ENCODE measurements around the gene F13A1.

Gene F13A1

GRCh38 chr6:6179858-6180623 lies 140.4 kb downstream of the F13A1 start:
- no peak for DNase-seq (ENCODE audit: low spot score)
- in situ Hi-C loops (cut with MboI; ENCODE audit: low pct_unique_long_range_greater_than_20kb, low sequenced_read_pairs, unreplicated experiment): no loop called here
- TF ChIP-seq, protein P1, sequence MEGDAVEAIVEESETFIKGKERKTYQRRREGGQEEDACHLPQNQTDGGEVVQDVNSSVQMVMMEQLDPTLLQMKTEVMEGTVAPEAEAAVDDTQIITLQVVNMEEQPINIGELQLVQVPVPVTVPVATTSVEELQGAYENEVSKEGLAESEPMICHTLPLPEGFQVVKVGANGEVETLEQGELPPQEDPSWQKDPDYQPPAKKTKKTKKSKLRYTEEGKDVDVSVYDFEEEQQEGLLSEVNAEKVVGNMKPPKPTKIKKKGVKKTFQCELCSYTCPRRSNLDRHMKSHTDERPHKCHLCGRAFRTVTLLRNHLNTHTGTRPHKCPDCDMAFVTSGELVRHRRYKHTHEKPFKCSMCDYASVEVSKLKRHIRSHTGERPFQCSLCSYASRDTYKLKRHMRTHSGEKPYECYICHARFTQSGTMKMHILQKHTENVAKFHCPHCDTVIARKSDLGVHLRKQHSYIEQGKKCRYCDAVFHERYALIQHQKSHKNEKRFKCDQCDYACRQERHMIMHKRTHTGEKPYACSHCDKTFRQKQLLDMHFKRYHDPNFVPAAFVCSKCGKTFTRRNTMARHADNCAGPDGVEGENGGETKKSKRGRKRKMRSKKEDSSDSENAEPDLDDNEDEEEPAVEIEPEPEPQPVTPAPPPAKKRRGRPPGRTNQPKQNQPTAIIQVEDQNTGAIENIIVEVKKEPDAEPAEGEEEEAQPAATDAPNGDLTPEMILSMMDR (IDR thresholded peaks at IDR 0.05; ENCODE audit: extremely low read depth, insufficient read depth, missing control alignments): no peak

DNA sequence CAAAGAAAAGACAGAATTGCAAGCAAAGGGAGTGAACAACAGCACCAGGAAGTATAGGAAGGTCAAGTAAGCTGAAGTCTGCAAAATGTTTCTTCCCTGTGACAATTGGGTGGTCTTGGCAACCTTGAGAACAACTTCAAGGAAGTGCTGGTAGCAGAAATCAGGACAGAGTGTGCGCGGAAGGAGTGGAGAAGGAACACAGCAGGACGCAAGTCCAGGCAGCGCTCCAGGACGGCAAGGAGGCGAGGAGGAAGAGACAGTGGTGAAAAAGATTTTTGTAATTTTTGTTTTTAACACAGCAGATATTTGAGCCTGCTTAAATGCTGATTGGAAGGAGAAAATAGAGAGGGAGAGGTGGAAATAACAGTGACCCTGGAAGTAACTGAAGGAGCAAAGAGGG lies 141.7 kb downstream of the F13A1 start:
- in situ Hi-C loops (cut with MboI; ENCODE audit: low pct_unique_long_range_greater_than_20kb, low sequenced_read_pairs, unreplicated experiment): no loop called here
- DNase-seq (ENCODE audit: low spot score): no peak
- TF ChIP-seq, protein P1 (IDR thresholded peaks at IDR 0.05; ENCODE audit: extremely low read depth, insufficient read depth, missing control alignments): no peak

DNA sequence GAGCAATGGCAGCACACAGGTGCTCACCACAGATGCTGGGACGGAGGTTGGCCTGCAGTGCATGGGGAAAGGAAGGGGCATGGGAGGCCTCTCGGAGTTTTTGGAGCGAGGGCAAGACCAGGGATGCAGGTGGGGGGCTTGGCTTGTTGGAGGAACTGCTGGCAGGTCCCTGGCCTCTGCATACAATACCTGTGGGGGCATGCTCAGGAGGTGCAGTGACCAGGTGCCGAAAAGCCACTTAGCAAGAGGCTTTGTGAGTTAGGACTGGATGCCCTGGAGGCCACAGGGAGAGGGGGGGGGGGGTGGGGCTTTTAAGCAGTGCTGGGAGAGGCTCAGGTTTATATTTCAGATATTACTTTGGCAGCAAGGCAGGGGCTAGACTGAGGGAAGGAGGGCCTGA lies 142.7 kb downstream of the F13A1 start:
- no peak for DNase-seq (ENCODE audit: low spot score)
- in situ Hi-C loops (cut with MboI; ENCODE audit: low pct_unique_long_range_greater_than_20kb, low sequenced_read_pairs, unreplicated experiment): no loop called here
- TF ChIP-seq, protein P1 (IDR thresholded peaks at IDR 0.05; ENCODE audit: extremely low read depth, insufficient read depth, missing control alignments): no peak

- TF ChIP-seq, protein P1 (IDR thresholded peaks at IDR 0.05; ENCODE audit: extremely low read depth, insufficient read depth, missing control alignments): no peak
- in situ Hi-C loops (cut with MboI; ENCODE audit: low pct_unique_long_range_greater_than_20kb, low sequenced_read_pairs, unreplicated experiment): no loop called here
- no peak for DNase-seq (ENCODE audit: low spot score)
Observed at GRCh38 chr6:6176586-6177228, 143.8 kb downstream of the F13A1 start.

DNA sequence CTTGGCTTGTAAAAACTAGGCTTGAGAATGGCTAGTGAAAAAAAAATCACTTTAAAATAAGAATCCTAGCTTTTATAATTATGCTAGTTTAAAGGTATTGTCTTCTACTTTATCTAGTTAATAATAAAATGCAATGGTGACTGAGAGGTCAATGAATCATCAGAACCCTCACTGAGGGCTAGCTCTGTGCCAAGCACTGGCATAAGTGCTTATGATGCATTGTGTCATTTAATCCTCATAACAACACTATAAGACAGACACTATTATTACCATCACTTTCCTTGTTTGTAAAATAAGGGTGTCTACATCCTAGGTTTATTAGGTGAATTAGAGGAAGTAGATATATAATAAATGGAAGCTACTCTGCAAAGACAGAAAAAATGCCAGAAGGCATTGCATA lies 144.3 kb downstream of the F13A1 start:
- in situ Hi-C loops (cut with MboI; ENCODE audit: low pct_unique_long_range_greater_than_20kb, low sequenced_read_pairs, unreplicated experiment): no loop called here
- no peak for DNase-seq (ENCODE audit: low spot score)
- TF ChIP-seq, protein P1 (IDR thresholded peaks at IDR 0.05; ENCODE audit: extremely low read depth, insufficient read depth, missing control alignments): no peak

GRCh38 chr6:6169141-6169540 lies 151.3 kb downstream of the F13A1 start:
- in situ Hi-C loops (cut with MboI; ENCODE audit: low pct_unique_long_range_greater_than_20kb, low sequenced_read_pairs, unreplicated experiment): no loop called here
- TF ChIP-seq, protein P1 (IDR thresholded peaks at IDR 0.05; ENCODE audit: extremely low read depth, insufficient read depth, missing control alignments): no peak
- DNase-seq (ENCODE audit: low spot score): no peak

Data from GM13977 (cell line).